HG03571 (cell line): ENCODE measurements around the gene ZNF425.
"Not testable (repeated sequence)": the region's sequence is repeated elsewhere in the genome, so short reads cannot be mapped to it uniquely, and the experiment has no call there.

ENCODE experiments used
- ATAC-seq: cut with Tn5 transposase; IDR thresholded peaks from one replicate; pipeline ENCODE4 v1.9.1; 2021; ENCODE audit not compliant: unreplicated experiment

Gene ZNF425

DNA sequence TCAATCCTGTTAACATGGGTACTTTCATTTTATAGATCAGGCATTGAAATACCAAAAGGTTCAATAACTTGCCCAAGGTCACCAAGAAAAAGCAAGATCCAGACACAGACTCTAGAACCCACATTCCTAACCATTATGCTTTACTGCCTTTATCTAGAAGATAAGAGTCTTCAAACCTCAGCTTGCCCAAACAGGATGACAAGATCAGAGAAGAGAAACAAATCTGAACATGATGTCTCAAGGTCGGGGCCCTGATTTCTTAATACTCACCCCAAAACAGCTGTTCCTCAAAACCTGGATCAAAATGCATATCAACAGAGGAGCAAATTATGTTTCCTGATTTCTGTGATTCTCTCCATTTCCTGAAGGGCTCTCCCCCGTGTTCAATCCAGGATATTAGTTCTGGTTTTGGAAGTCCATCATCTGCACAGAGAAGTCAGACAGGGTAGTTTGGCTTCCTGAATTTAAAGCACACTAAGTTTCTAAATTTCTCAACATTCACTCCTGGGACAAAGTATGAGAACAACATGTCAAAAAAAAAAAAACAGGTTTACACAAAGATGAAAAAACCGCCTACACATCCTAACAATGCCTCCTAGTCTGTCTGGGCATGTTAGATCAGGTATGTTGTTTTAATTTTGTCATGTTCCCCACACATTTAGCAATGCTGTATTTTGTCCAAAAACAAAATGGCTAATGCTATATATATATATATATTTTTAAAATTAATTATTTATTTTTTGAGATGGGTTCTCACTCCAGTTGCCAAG is 51.8 kb downstream of the ZNF425 start:
- ATAC-seq: no peak

DNA sequence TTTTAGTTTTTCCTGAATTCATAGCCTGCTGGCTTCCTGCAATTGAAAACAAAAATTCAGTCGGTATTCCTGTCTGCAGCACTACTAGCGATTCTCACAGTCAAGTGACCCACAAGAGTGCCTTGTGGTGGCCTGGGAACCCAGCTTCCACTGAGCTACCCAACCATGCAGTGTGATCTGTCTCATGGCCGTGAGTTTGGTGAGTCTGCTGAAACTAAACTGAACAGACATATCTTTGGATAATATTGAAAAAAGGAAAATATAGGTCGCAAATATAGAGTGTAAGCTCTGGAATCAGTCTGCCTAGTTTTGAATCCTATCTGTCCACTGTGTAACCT is 53.7 kb downstream of the ZNF425 start:
- ATAC-seq: no peak

DNA sequence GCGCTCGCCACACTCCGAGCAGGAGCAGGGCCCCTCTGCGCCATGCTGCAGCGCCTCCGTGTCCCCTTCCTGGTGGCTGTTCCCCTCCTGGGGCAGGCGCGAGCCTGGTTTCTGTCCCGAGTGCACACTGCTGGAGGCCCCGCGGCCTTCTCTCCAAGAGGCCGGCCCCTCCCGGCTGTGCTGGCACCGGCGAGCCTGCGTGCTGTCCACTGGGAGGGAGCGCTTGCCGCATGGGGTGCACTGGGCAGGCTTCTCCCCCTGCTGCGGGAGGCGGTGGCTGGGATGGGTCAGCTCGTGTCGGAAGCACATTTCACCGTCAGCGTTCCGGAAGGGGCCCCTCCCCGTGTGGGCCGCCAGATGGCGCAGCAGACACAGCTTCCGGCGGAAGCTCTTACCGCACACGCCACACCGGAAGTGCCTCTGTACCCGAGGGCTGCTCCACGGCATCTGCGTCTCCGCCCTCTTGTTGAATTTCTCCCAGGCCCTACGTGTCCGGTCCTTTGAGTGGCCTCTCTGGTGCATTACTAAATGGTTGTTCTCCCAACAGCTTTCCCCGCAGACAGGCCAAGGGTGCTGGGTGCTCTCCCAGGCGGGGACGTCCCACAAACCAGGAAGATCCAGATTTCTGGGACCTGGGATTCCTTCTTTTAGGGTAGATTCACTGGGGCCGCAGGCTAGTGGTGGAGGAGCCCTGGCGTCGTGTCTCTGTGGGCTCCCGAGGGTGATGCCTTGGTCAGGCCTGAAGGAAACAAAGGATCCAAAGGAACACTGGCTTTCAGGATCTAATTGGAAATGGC is 54.3 kb downstream of the ZNF425 start:
- ATAC-seq: no peak

DNA sequence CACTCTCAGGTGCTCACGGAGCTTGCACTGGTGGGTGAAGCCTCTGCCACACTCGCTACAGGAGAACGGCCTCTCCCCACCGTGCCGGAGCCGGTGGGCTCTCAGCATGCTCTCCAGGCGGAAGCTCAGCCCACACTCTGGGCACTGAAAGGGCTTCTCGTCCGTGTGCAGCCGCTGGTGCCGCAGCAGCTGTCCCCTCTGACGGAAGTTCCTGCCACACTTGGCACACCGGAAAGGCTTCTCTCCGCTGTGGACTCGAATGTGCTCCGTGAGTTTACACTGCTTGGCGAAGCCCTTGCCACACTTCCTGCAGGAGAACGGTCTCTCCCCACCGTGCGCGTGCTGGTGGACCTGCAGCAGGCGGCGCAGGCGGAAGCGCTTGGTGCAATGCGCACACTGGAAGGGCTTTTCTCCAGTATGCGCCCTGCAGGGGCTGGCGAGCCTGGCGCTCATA is 54.9 kb downstream of the ZNF425 start:
- no peak for ATAC-seq

DNA sequence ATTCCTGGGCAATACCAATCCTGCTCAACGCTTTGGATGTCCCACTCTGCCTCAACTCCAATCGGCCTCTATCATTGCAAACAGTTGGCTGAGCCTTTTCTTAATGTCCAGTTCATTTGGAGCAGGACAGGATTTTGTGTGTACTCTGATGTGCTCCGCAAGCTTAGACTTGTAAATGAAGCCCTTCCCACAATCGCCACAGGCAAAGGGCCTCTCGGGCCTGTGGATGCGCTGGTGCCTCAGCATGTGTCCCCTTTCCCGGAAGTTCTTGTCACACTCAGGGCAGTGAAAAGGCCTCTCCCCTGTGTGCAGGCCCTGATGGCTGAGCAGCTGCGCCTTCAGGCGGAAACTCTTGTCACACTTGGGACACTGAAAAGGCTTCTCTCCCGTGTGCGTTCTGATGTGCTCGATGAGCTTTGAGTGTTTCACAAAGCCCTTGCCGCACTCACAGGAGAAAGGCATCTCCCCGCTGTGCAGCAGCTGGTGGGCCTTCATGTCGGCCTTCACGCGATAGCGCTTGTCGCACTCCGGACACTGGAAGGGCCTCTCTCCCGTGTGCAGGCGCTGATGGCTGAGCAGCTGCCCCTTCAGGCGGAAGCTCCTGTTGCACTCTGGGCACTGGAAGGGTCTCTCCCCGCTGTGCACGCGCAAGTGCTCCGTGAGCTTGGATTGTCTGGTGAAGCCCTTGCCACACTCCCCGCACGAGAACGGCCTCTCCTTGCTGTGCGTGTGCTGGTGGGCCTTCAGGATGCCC is 55.6 kb downstream of the ZNF425 start:
- ATAC-seq: no peak

DNA sequence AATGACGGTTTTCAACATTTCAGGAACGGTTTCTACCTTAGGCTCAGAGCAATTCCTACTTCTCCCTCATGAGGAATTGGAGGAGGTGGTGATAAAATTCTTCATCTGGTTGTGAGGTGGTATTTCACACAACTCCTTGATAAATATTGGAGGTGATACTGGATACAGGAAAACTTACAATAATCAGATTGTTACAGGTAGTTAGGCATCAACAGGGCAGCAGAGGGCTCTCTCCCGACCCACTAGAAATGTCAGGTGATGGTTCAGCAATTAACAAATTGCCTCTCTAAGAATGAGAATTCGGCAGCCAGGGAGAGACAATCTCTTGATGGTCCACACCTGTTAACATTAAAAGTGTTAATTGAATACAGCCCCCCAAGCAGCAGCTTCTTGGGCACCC is 58.3 kb downstream of the ZNF425 start:
- ATAC-seq: no peak

DNA sequence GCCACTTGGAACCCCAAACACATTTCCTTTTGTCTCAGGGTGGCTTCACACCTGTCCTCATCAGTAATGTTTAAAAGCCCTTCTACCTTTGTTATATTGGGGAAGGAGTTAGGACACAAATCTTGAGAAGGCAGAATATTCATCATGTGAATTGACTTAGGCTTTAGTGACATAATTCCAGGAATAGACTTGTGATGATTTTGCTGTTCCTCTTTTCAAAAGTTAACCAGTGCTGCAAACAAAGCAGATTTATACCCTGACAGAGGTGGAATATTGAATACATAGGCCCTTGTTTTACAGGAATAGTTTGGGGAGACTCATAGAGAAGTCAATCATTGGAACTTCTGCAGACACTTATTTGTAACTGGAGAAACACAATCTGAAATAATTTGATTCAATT is 62.6 kb downstream of the ZNF425 start:
- ATAC-seq: no peak

DNA sequence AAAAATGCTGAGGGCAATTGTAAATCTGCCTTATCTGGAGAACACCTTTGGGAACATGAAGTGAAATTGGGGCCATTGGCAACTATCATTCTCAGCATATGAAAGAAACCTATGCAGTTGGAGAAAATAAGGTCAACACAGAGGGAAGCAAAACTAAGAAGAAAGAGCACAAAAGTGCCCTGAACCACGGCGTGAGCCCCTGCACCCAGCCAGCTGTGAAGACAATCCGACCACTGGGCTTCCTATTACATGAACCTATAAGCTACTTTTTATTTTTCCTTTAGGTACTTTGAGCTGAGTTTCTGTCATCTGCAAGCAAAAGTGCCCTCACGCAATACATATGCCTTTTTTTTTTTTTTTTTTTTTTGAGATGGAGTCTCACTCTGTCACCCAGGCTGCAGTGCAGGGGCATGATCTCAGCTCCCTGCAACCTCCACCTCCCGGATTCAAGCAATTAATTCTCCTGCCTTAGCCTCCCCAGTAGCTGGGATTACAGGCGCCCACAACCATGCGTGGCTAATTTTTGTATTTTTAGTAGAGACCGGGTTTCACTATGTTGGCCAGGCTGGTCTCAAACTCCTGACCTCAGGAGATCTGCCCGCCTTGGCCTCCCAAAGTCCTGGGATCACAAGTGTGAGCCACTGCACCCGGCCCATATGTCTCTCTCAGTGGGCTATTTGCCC is 63.8 kb downstream of the ZNF425 start:
- ATAC-seq: not testable (repeated sequence)

DNA sequence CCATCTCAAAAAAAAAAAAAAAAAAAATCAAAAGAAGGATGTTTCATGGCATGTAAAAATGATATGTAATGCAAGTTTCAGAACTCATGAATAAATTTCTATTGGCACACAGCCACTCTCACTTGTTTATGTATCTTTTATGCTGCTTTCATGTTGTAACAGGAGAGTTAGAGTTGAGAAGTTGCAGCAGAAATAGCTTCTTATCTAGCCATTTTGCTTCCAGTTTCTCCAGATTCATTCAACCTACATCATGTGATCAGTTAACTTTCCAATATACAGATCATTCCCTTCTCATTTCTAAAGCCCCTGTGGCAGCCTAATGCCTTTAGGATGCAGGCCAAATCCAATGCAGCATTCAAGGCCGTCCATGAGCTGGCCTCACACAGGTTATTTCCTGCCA is 66.0 kb downstream of the ZNF425 start:
- ATAC-seq: no peak

DNA sequence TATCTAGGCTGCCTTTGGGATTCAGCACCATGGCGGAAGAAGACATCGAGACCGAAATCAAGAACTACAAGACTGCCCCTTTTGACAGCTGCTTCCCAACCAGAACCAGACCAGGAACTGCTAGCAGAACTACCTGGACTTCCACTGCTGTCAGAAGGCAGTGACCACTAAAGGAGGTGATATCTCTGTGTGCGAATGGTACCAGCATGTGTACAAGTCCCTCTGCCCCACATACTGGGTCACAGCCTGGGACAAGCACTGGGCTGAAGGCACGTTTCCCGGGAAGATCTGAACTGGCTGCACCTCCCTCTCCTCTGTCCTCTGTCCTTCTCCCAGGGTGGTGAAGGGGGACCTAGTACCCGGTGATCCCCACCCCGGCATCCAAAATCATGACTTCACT is 72.2 kb downstream of the ZNF425 start:
- ATAC-seq: no peak

DNA sequence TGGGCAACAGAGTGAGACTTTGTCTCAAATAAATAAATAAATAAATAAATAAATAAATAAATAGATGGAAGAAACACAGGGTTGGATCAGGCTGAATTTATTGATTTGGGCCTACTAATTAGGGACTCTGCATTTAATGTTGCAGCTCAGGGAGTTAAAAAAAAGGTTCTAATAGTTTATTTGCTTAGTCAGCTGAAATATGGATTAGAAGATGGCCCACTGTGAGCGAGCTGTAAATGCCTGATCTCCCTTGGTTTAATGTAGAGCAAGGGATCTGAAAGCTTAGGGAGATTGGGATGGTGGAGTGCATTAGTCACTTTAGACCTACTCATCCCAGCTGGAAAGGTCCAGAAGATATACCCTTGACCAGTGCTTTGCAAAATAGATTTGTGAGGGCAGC is 72.7 kb downstream of the ZNF425 start:
- no peak for ATAC-seq
